HepG2 (cell line): ENCODE measurements around the gene EEA1. TPM values are rescaled to one million over a fixed set of nuclear protein-coding genes. Genes with fewer than 3 reads are reported as not detected.
A peak's percentile ranks its signal among the peaks of the same experiment; 100 is the strongest.

ENCODE experiments used
- BCL6 ChIP-seq: IDR thresholded peaks from 2 replicates; pipeline ENCODE4 v1.6.1; 2016; ENCODE audit warnings: missing genetic modification reagents, missing compliant biosample characterization
- CERS6 ChIP-seq: sonication (generic); formaldehyde crosslinking; IDR thresholded peaks from 2 replicates; pipeline ENCODE4 v1.5.0; 2020; ENCODE audit warnings: missing genetic modification reagents
- FOXM1 ChIP-seq: sonication (generic); formaldehyde crosslinking; IDR thresholded peaks from 2 replicates; pipeline ENCODE4 v1.5.0; 2020; ENCODE audit warnings: missing genetic modification reagents
- ISL2 ChIP-seq: sonication (generic); formaldehyde crosslinking; IDR thresholded peaks from 2 replicates; pipeline ENCODE4 v1.5.0; 2020; ENCODE audit warnings: missing genetic modification reagents
- KDM5B ChIP-seq: sonication (generic); formaldehyde crosslinking; IDR thresholded peaks from 2 replicates; pipeline ENCODE4 v1.4.0; 2020; ENCODE audit warnings: missing genetic modification reagents, mild to moderate bottlenecking, borderline replicate concordance
- NR1H2 ChIP-seq: sonication (generic); formaldehyde crosslinking; IDR thresholded peaks from 2 replicates; pipeline ENCODE4 v1.8.1; 2022; ENCODE audit warnings: low read depth, missing genetic modification reagents, borderline replicate concordance
- PLSCR1 ChIP-seq: sonication (generic); formaldehyde crosslinking; IDR thresholded peaks from 2 replicates; pipeline ENCODE4 v1.5.0; 2020; ENCODE audit warnings: missing genetic modification reagents, mild to moderate bottlenecking, borderline replicate concordance
- SAP130 ChIP-seq: IDR thresholded peaks from 2 replicates; pipeline ENCODE4 v1.6.1; 2016; ENCODE audit warnings: low read depth
- SNAPC4 ChIP-seq: sonication (generic); formaldehyde crosslinking; IDR thresholded peaks from 2 replicates; pipeline ENCODE4 v1.4.0; 2020; ENCODE audit warnings: mild to moderate bottlenecking, missing genetic modification reagents
- TBX3 ChIP-seq: fragments of 450-650 bp; IDR thresholded peaks from 2 replicates; pipeline ENCODE4 v1.6.1; 2017; ENCODE audit warnings: antibody characterized with exemption, mild to moderate bottlenecking, inconsistent platforms, borderline replicate concordance
- TERF1 ChIP-seq: sonication (generic); formaldehyde crosslinking; IDR thresholded peaks from 2 replicates; pipeline ENCODE4 v1.8.0; 2022; ENCODE audit warnings: mild to moderate bottlenecking, missing genetic modification reagents, moderate library complexity
- ZNF407 ChIP-seq: sonication (generic); formaldehyde crosslinking; IDR thresholded peaks from one replicate; pipeline ENCODE4 v1.5.1; 2020; ENCODE audit warnings: mild to moderate bottlenecking, missing genetic modification reagents; ENCODE audit errors: not compliant biosample characterization
- ZNF598 ChIP-seq: sonication (generic); formaldehyde crosslinking; IDR thresholded peaks from 2 replicates; pipeline ENCODE4 v1.5.1; 2020; ENCODE audit warnings: mild to moderate bottlenecking, missing genetic modification reagents, borderline replicate concordance
- polyA plus RNA-seq, 8 experiments: library from polyadenylated mRNA; depleted of rRNA in 3 of 8; stranded (reverse) in 7 of 8; unstranded in 1 of 8; fragments of >200 nt; fragmentation: Illumina TruSeq in 4 of 8; extraction: Trizol in 4 of 8; gene quantifications; 2 replicates each; pipeline versions ENCODE4 v1.2.1 to v1.2.3, GENCODE V29; 2011 to 2016; ENCODE audit warnings: low read depth in 4 of 8, missing spikeins in 1 of 8, mixed read lengths in 1 of 8; ENCODE audit not compliant: insufficient read depth in 1 of 8
- total RNA-seq, 5 experiments: library from RNA; depleted of rRNA; stranded (reverse); fragments of >200 nt; fragmentation: Illumina TruSeq; extraction: Trizol; gene quantifications; 2 replicates each; pipeline ENCODE4 v1.2.3, GENCODE V29; 2016; ENCODE audit warnings: low read depth in 1 of 5

Gene EEA1
- total and polyA plus RNA-seq, 2 of the 13 experiments (the other 11 are each of a cell fraction or from before 2014, with no cell fraction given): 5.0 to 19.3 TPM

GRCh38 chr12:92854344-92854743 lies 74.8 kb downstream of the EEA1 start (continued):
- TF ChIP-seq PLSCR1 (CRISPR knock-in tag) (no peak), KDM5B (no peak), CERS6 (CRISPR knock-in tag) (no peak), NR1H2 (CRISPR knock-in tag) (no peak), ISL2 (CRISPR knock-in tag) (no peak), BCL6 (peak; percentile 62), TERF1 (CRISPR knock-in tag) (no peak), FOXM1 (CRISPR knock-in tag) (no peak), ZNF598 (CRISPR knock-in tag) (no peak), TBX3 (no peak), SAP130 (CRISPR knock-in tag) (0 out of 2 replicates have a peak, but pooled peaks have one; percentile 25), SNAPC4 (no peak), ZNF407 (no peak)
